Caco-2 (cell line): ENCODE results near the gene TMEM217. TPM values are rescaled to one million over a fixed set of nuclear protein-coding genes. Genes with fewer than 3 reads are reported as not detected.

Source experiments
- BruUV-seq: library from RNA; stranded (reverse); fragments of 400-500 nt; replicated peaks from 2 replicates; lab custom pipeline; 2021; lab: Mats Ljungman, UMichigan
- CTCF ChIA-PET: fragments of 300-600 bp; sonication (Branson Sonifier 250); formaldehyde crosslinking; loops from one replicate; lab custom pipeline; 2022; ENCODE audit warnings: antibody characterized with exemption; lab: Charles Lee
- POLR2A ChIA-PET: fragments of 300-600 bp; sonication (Branson Sonifier 250); formaldehyde crosslinking; loops from one replicate; lab custom pipeline; 2022; ENCODE audit warnings: antibody characterized with exemption; lab: Charles Lee
- DNase-seq, 2 experiments: peaks; one replicate each; pipeline versions ENCODE4 v3.0.0 to v3.0.0-alpha.2; 2020 to 2022
- H3K27me3 ChIP-seq: replicated peaks from 2 replicates; pipeline ENCODE4 v1.6.0; 2011; ENCODE audit warnings: low read length; ENCODE audit not compliant: control insufficient read depth, insufficient read depth
- H3K36me3 ChIP-seq: 2 replicates; pipeline ENCODE4 v1.5.1; 2011; ENCODE audit warnings: low read length; ENCODE audit not compliant: control insufficient read depth, insufficient read depth
- H3K4me1 ChIP-seq: fragments of 250-450 bp; sonication (Bioruptor Pico); 2 replicates; pipeline ENCODE4 v1.5.1; 2020; ENCODE audit warnings: mild to moderate bottlenecking
- H3K4me3 ChIP-seq: 2 replicates; pipeline ENCODE4 v1.5.1; 2011; ENCODE audit warnings: low read depth, mild to moderate bottlenecking, control low read depth, low read length
- H3K9me3 ChIP-seq: fragments of 250-450 bp; sonication (Bioruptor Pico); 2 replicates; pipeline ENCODE4 v1.5.1; 2020; ENCODE audit warnings: mild to moderate bottlenecking, moderate library complexity
- H3K27ac Mint-ChIP-seq: one replicate; pipeline ENCODE4 v1.8.0; 2022; ENCODE audit warnings: mixed read lengths; ENCODE audit not compliant: unreplicated experiment
- H3K27me3 Mint-ChIP-seq: one replicate; pipeline ENCODE4 v1.8.0; 2022; ENCODE audit warnings: mixed read lengths; ENCODE audit not compliant: insufficient read depth, unreplicated experiment
- H3K36me3 Mint-ChIP-seq: one replicate; pipeline ENCODE4 v1.8.0; 2022; ENCODE audit warnings: mild to moderate bottlenecking, mixed read lengths; ENCODE audit not compliant: insufficient read depth, unreplicated experiment
- H3K4me1 Mint-ChIP-seq: one replicate; pipeline ENCODE4 v1.8.0; 2022; ENCODE audit warnings: low read depth, mixed read lengths; ENCODE audit not compliant: unreplicated experiment
- H3K4me3 Mint-ChIP-seq: one replicate; pipeline ENCODE4 v1.8.0; 2022; ENCODE audit warnings: mild to moderate bottlenecking, moderate library complexity, mixed read lengths; ENCODE audit not compliant: unreplicated experiment
- H3K9me3 Mint-ChIP-seq: one replicate; pipeline ENCODE4 v1.8.0; 2022; ENCODE audit warnings: mixed read lengths; ENCODE audit not compliant: unreplicated experiment
- intact Hi-C: fragments of 100-400 bp; cut with micrococcal nuclease; formaldehyde crosslinking; loops from one replicate; pipeline ENCODE4 v1.10.0; 2022; ENCODE audit not compliant: unreplicated experiment
- total RNA-seq: library from RNA; stranded (reverse); gene quantifications from 2 replicates; pipeline ENCODE4 v1.2.3, GENCODE V29; 2022
- TF ChIP-seq, protein P1 (sequence below), 2 experiments: fragments of 200-600 bp in 1 of 2; IDR thresholded peaks; 1 replicate in 1 of 2; 2 replicates in 1 of 2; pipeline versions ENCODE4 v1.5.1 to v1.8.0; 2011 to 2022; ENCODE audit warnings: antibody characterized with exemption in 1 of 2, control low read depth in 1 of 2, inconsistent platforms in 1 of 2, low read depth in 1 of 2, low read length in 1 of 2, mild to moderate bottlenecking in 1 of 2, moderate library complexity in 1 of 2; ENCODE audit not compliant: insufficient read depth in 1 of 2, severe bottlenecking in 1 of 2, unreplicated experiment in 1 of 2

TMEM217 gene
- total RNA-seq, 1 experiment from 2014 or later: 1.6 TPM

GRCh38 chr6:37222125-37222967 lies 35.6 kb downstream of the TMEM217 start:
- Histone ChIP-seq H3K36me3 (no peaks in the 10 kb centered on the region), H3K4me1 (peaks cover 6% of the 10 kb centered on the region; the same call in 1 of the 2 replicates), H3K27me3 (no peaks in the 10 kb centered on the region), H3K4me3 (peak overlapping the region; percentile 54), H3K9me3 (no peaks in the 10 kb centered on the region)
- peak; percentile 93 to 96 for DNase-seq
- Mint-ChIP-seq H3K27ac (peak overlapping the region; percentile 66), H3K4me3 (peak overlapping the region; percentile 78), H3K27me3 (no peaks in the 10 kb centered on the region), H3K4me1 (peaks cover 7% of the 10 kb centered on the region), H3K9me3 (no peaks in the 10 kb centered on the region), H3K36me3 (peaks cover 5% of the 10 kb centered on the region)
- CTCF ChIA-PET: interaction anchor here (0.6 to 2.1 kb wide), 5 partner anchors 12 to 204 kb away, joined by 3 to 14 read pairs (median 4); partner anchors contain the start of genes TBC1D22B and TMEM217
- TF ChIP-seq, protein P1, sequence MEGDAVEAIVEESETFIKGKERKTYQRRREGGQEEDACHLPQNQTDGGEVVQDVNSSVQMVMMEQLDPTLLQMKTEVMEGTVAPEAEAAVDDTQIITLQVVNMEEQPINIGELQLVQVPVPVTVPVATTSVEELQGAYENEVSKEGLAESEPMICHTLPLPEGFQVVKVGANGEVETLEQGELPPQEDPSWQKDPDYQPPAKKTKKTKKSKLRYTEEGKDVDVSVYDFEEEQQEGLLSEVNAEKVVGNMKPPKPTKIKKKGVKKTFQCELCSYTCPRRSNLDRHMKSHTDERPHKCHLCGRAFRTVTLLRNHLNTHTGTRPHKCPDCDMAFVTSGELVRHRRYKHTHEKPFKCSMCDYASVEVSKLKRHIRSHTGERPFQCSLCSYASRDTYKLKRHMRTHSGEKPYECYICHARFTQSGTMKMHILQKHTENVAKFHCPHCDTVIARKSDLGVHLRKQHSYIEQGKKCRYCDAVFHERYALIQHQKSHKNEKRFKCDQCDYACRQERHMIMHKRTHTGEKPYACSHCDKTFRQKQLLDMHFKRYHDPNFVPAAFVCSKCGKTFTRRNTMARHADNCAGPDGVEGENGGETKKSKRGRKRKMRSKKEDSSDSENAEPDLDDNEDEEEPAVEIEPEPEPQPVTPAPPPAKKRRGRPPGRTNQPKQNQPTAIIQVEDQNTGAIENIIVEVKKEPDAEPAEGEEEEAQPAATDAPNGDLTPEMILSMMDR (IDR thresholded peaks at IDR 0.05; ENCODE audit: insufficient read depth in 1 of 2, low read depth in 1 of 2, low read length in 1 of 2, severe bottlenecking in 1 of 2, unreplicated experiment in 1 of 2): no peak
- intact Hi-C loops: loop anchor here (1.0 to 2.0 kb wide), 2 partner anchors 22 to 34 kb away; partner anchors contain the start of gene TBC1D22B
- BruUV-seq: no TSS peak
- POLR2A ChIA-PET: interaction anchor here (0.5 to 2.4 kb wide), 3 partner anchors 35 to 237 kb away, joined by 3 to 10 read pairs (median 3); partner anchors contain the start of genes MTCH1, TBC1D22B and TMEM217

DNA sequence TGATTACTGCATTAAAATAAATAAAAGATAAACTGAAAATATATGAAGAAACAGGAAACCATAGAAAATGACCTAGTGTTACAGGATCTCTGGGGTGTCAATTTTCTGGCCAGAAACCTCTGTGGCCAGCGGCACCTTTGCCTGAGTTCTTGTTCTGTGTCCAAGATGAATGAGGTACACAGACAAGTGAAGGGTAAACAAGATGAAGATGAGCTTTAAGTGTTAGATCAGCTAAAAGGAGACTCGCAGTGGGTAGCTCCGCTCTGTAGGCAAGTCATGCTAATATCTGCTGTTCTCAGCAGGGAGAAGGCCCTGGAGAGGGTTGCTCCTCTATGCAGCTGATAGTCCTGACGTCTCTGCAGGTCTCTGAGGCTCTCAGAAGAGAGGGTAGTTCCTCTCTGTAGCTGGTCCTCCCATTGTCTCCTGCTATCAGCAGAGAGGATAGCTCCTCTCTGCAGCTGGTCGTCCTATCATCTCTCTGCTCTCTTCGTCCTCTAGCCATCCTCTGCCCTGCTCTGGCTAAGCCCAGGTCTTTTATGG lies 36.3 kb downstream of the TMEM217 start:
- peak overlapping the region; percentile 66 for H3K27ac Mint-ChIP-seq
- no peaks in the 10 kb centered on the region for H3K9me3 ChIP-seq
- H3K4me1 Mint-ChIP-seq: peaks cover 7% of the 10 kb centered on the region
- no peaks in the 10 kb centered on the region for H3K9me3 Mint-ChIP-seq
- DNase-seq: no peak
- peaks cover 5% of the 10 kb centered on the region for H3K36me3 Mint-ChIP-seq
- no TSS peak for BruUV-seq
- CTCF ChIA-PET: interaction anchor here (0.6 to 2.1 kb wide), 5 partner anchors 11 to 336 kb away, joined by 3 to 14 read pairs (median 3); partner anchors contain the start of genes C6orf89, TBC1D22B and TMEM217
- intact Hi-C loops: loop anchor here (1.0 to 2.0 kb wide), 2 partner anchors 23 to 35 kb away; partner anchors contain the start of gene TBC1D22B
- peaks cover 6% of the 10 kb centered on the region; the same call in 1 of the 2 replicates for H3K4me1 ChIP-seq
- H3K4me3 Mint-ChIP-seq: peak overlapping the region; percentile 78
- no peaks in the 10 kb centered on the region for H3K27me3 Mint-ChIP-seq
- H3K4me3 ChIP-seq: peak overlapping the region; percentile 54
- no peaks in the 10 kb centered on the region for H3K36me3 ChIP-seq
- POLR2A ChIA-PET: interaction anchor here (2.4 kb wide), 1 partner anchor 36 kb away, joined by 10 read pairs; the partner anchor contains the start of gene TBC1D22B
- TF ChIP-seq, protein P1 (IDR thresholded peaks at IDR 0.05; ENCODE audit: insufficient read depth in 1 of 2, low read depth in 1 of 2, low read length in 1 of 2, severe bottlenecking in 1 of 2, unreplicated experiment in 1 of 2): no peak
- H3K27me3 ChIP-seq: no peaks in the 10 kb centered on the region

DNA sequence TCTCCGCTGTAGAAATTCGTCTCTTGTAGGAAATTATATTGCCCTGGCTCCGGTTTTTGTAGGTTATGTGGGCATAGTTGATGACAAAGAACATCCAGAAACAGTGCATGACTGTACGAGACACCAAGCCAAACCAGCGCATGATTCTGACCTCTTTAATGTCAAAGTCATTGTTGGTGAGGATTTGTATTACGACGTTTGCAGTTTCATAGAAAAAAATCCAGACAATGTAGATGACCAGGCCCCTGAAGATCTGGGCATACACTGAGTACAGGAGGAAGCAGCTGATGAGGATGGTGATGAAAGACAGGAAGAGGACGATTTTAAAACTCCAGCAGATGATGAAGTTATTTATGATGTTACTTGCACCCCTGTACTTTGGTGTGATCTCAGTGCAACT lies 39.4 kb downstream of the TMEM217 start:
- H3K36me3 Mint-ChIP-seq: peaks cover 5% of the 10 kb centered on the region
- TF ChIP-seq, protein P1 (IDR thresholded peaks at IDR 0.05; ENCODE audit: insufficient read depth in 1 of 2, low read depth in 1 of 2, low read length in 1 of 2, severe bottlenecking in 1 of 2, unreplicated experiment in 1 of 2): no peak
- H3K9me3 ChIP-seq: no peaks in the 10 kb centered on the region
- no peaks in the 10 kb centered on the region for H3K36me3 ChIP-seq
- no peak overlapping the region for H3K4me3 Mint-ChIP-seq
- POLR2A ChIA-PET: no interaction called here
- no peaks in the 10 kb centered on the region for H3K27me3 Mint-ChIP-seq
- DNase-seq: no peak
- CTCF ChIA-PET: no interaction called here
- H3K4me3 ChIP-seq: no peak overlapping the region
- H3K27ac Mint-ChIP-seq: no peak overlapping the region
- intact Hi-C loops: no loop called here
- BruUV-seq: no TSS peak
- H3K27me3 ChIP-seq: no peaks in the 10 kb centered on the region
- peaks cover 6% of the 10 kb centered on the region; the same call in 1 of the 2 replicates for H3K4me1 ChIP-seq
- no peaks in the 10 kb centered on the region for H3K9me3 Mint-ChIP-seq
- peaks cover 7% of the 10 kb centered on the region for H3K4me1 Mint-ChIP-seq
